Uterus (tissue), 4 donors: Measurements from ENCODE around the gene CASP4. TPM values are rescaled to one million over a fixed set of nuclear protein-coding genes. Genes with fewer than 3 reads are reported as not detected.
A peak's percentile ranks its signal among the peaks of the same experiment; 100 is the strongest.
"Not testable (repeated sequence)": the region's sequence is repeated elsewhere in the genome, so short reads cannot be mapped to it uniquely, and the experiment has no call there.

Experiments used
- DNase-seq, 2 donors: peaks; one replicate each; pipeline ENCODE4 v3.0.0-alpha.2; 2019 to 2020
- H3K27ac ChIP-seq, 2 donors: fragments of 200-600 bp; sonication (generic); 1 replicate in 1 of 2; 2 replicates in 1 of 2; pipeline ENCODE4 v1.5.1; 2016 to 2018
- H3K27me3 ChIP-seq, 2 donors: fragments of 200-600 bp; sonication (generic); one replicate each; pipeline ENCODE4 v1.5.1; 2018 to 2019; ENCODE audit warnings: control low read depth in 1 of 2
- H3K36me3 ChIP-seq, 2 donors: fragments of 200-600 bp; sonication (generic); one replicate each; pipeline ENCODE4 v1.5.1; 2019; ENCODE audit warnings: control low read depth in 1 of 2
- H3K4me1 ChIP-seq, 2 donors: fragments of 200-600 bp; sonication (generic); one replicate each; pipeline ENCODE4 v1.5.1; 2018 to 2019; ENCODE audit warnings: control low read depth in 1 of 2
- H3K4me3 ChIP-seq, 2 donors: fragments of 200-600 bp; sonication (generic); 1 replicate in 1 of 2; 2 replicates in 1 of 2; pipeline ENCODE4 v1.5.1; 2018 to 2019; ENCODE audit warnings: mild to moderate bottlenecking in 1 of 2
- H3K9me3 ChIP-seq, 2 donors: fragments of 200-600 bp; sonication (generic); one replicate each; pipeline ENCODE4 v1.5.1; 2019; ENCODE audit warnings: control low read depth in 1 of 2
- CTCF ChIP-seq, 4 experiments: fragments of 200-600 bp in 2 of 4; fragments of 450-650 bp in 2 of 4; sonication (generic) in 2 of 4; IDR thresholded peaks; one replicate each; pipeline ENCODE4 v1.5.1; 2016 to 2019; ENCODE audit warnings: antibody characterized with exemption in 4 of 4, mild to moderate bottlenecking in 2 of 4, moderate library complexity in 1 of 4
- POLR2A ChIP-seq, 2 donors: fragments of 450-650 bp; IDR thresholded peaks; one replicate each; pipeline ENCODE4 v1.6.1; 2016; ENCODE audit warnings: antibody characterized with exemption in 2 of 2, mild to moderate bottlenecking in 1 of 2, moderate library complexity in 1 of 2
- intact Hi-C: fragments of 100-400 bp; cut with DNase I; formaldehyde crosslinking; loops from one replicate; pipeline ENCODE4 v1.15.1; 2023; ENCODE audit warnings: low total_unique reads
- total RNA-seq, 4 donors: library from RNA; depleted of rRNA in 3 of 4; stranded (reverse); fragments of >200 nt in 3 of 4; gene quantifications; one replicate each; pipeline versions ENCODE4 v1.1.0 to v1.2.4, GENCODE V29; 2014 to 2023
- donor health status: DM: yes; HTN: yes; CAD: no.

Gene CASP4
- total RNA-seq, 4 donors from 2014 or later = 39.4 to 67.1 (median 59.8) TPM

GRCh38 chr11:104943561-104943960 is 24.8 kb downstream of the CASP4 start:
- Histone ChIP-seq H3K36me3 (no peaks in the 10 kb centered on the region), H3K9me3 (no peaks in the 10 kb centered on the region), H3K27me3 (no peaks in the 10 kb centered on the region), H3K27ac (no peak overlapping the region), H3K4me1 (no peaks in the 10 kb centered on the region), H3K4me3 (no peak overlapping the region)
- TF ChIP-seq POLR2A (IDR thresholded peaks at IDR 0.05) = no peak
- TF ChIP-seq CTCF (IDR thresholded peaks at IDR 0.05) = no peak
- DNase-seq = no peak
- intact Hi-C loops = no loop called here

- Histone ChIP-seq H3K9me3 (no peaks in the 10 kb centered on the region), H3K27ac (no peak overlapping the region), H3K4me1 (no peaks in the 10 kb centered on the region), H3K4me3 (no peak overlapping the region), H3K27me3 (no peaks in the 10 kb centered on the region), H3K36me3 (no peaks in the 10 kb centered on the region)
- intact Hi-C loops = no loop called here
- TF ChIP-seq POLR2A (IDR thresholded peaks at IDR 0.05) = no peak
- no peak for TF ChIP-seq CTCF (IDR thresholded peaks at IDR 0.05)
- DNase-seq = no peak
Observed at GRCh38 chr11:104934594-104934993, 33.8 kb downstream of the CASP4 start.

GRCh38 chr11:104934073-104934472 is 34.3 kb downstream of the CASP4 start:
- H3K4me1 ChIP-seq, H3K9me3 ChIP-seq, H3K27ac ChIP-seq, H3K4me3 ChIP-seq, intact Hi-C loops, DNase-seq, H3K36me3 ChIP-seq, H3K27me3 ChIP-seq: not testable (repeated sequence)

- no peak for DNase-seq
- Histone ChIP-seq H3K36me3 (no peaks in the 10 kb centered on the region), H3K4me3 (no peak overlapping the region), H3K27ac (no peak overlapping the region), H3K9me3 (no peaks in the 10 kb centered on the region), H3K4me1 (no peaks in the 10 kb centered on the region), H3K27me3 (no peaks in the 10 kb centered on the region)
- TF ChIP-seq POLR2A (IDR thresholded peaks at IDR 0.05) (no peak), CTCF (IDR thresholded peaks at IDR 0.05) (no peak)
- intact Hi-C loops = no loop called here
Observed at GRCh38 chr11:104928811-104929210, 39.6 kb downstream of the CASP4 start.

- TF ChIP-seq CTCF (IDR thresholded peaks at IDR 0.05) = no peak
- TF ChIP-seq POLR2A (IDR thresholded peaks at IDR 0.05) = no peak
- no peaks in the 10 kb centered on the region for H3K4me1 ChIP-seq
- no peak overlapping the region for H3K27ac ChIP-seq
- no peaks in the 10 kb centered on the region for H3K27me3 ChIP-seq
- H3K4me3 ChIP-seq = no peak overlapping the region
- peak in 1 of 2 donors; percentile 17 for DNase-seq
- no peaks in the 10 kb centered on the region for H3K9me3 ChIP-seq
- intact Hi-C loops = no loop called here
- no peaks in the 10 kb centered on the region for H3K36me3 ChIP-seq
Observed at GRCh38 chr11:104926771-104927611, 41.4 kb downstream of the CASP4 start.
